GM21447 (cell line): ENCODE results near the gene PHC2.

Experiments used
- ATAC-seq: cut with Tn5 transposase; IDR thresholded peaks from one replicate; pipeline ENCODE4 v1.9.1; 2021; ENCODE audit not compliant: unreplicated experiment

The PHC2 gene

GRCh38 chr1:33357099-33357498, 73.8 kb downstream of the PHC2 start:
- ATAC-seq, result no peak

DNA sequence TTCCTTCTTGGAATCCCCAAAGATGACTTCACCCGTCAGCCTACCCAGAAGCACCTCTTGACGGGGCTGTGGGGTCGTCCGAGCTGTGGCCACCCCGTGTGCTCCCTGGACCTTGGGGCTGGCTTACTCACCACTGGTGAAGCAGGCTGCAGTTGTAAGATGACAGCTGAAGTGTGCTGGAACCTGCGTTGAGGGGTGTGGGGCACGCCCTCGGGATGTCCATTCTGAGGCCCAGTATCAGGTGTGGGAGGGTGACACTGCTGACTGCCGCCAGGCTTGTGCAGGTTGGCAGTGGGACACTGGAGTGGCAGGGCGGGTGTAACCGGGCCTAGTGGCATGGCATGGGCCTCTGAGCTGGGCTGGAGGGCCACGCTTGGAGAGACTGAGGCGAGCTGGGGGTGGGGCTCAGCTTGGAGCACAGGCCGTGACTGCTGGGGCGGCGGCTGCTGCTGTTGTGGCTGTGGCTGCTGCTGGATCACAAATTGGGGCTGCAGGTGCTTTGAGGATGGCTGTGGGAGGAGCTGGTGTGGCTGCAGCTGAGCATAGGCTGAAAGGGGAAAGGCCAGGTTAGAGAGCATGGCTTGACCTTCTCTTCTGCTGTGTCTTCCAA, 76.1 kb downstream of the PHC2 start:
- no peak for ATAC-seq

- no peak for ATAC-seq
Observed at GRCh38 chr1:33353531-33353930, 77.4 kb downstream of the PHC2 start.

DNA sequence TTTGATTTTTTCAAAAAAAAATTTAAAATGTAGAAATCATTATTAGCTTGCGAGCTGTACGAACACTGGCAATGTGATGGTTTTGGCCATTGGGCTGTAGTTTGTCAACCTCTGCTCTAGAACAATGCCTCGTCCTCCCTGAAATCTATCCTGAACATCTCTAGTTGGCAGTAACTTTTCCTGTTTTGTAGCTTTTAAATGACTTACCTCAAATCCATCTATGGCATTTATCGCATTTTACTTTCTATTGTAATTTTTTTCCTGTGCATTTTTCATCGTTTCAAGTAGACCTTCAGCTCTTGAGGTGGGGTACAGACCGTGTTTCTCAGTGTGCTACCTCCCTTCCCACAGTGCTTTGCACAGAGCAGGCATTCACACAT, 79.6 kb downstream of the PHC2 start:
- no peak for ATAC-seq

- ATAC-seq, result no peak
Observed at GRCh38 chr1:33350611-33351280, 80.1 kb downstream of the PHC2 start.

DNA sequence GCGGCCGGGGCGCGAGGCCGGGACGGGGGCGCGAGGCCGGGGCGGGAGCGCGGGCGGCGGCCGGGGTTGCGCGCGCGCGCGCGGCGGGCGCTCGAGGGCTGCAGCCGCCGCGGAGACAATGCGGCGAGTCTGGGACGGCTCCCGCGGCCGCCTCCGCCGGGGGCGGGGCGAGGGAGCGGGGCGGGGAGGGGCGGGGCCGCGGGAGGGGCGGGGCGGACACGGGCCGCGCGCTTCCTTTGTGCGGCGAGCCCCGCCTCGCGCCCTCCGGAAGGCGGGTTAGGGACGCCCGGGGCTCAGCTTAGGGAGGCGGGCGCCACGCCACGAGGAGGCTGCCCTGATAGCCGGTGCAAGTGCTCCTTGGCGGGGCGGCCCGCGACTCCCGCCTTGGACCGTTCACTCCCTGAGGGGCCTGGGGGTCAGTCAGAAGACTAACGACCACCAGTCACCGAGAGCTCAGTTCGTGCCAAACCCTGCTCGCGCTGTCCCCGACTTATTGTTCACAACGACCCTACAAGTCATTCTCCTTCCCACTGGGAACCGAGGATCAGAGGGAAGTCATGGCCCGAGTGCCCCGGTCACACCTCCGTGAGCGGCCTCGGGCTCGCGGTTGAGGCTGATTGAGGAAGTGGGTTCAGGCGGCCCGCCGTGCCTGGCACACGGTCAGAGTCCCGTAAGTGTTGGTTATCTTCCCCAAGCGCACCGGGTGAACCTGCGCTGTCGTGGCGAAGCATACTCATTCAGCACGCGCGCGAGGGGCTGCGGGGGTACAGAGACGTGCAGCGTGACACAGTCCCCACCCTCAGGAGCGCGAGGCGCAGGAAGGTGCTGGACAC, 80.9 kb downstream of the PHC2 start:
- peak; percentile 72 for ATAC-seq

GRCh38 chr1:33349081-33349759, 81.7 kb downstream of the PHC2 start:
- ATAC-seq, result peak; percentile 27

DNA sequence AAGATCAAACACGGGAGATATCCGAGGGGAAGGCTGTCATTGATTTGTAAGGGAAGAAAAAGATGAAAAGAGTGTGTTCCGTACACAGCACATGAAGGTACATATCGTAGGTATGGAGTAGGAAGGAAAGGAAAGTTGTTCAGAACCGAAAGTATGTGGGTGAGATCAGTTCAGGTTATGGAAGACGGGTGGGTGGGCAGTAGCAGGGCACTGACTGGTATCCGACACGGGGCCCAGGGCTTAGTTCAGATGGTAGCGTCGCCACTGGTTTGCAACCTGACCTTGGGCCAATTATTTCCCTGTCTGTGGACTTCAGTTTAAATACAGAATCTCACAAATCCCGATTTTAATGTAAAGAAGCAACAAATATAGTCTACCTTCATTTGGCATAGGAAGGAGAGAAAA, 82.2 kb downstream of the PHC2 start:
- no peak for ATAC-seq

- ATAC-seq, result no peak
Observed at GRCh38 chr1:33348194-33348593, 82.7 kb downstream of the PHC2 start.

DNA sequence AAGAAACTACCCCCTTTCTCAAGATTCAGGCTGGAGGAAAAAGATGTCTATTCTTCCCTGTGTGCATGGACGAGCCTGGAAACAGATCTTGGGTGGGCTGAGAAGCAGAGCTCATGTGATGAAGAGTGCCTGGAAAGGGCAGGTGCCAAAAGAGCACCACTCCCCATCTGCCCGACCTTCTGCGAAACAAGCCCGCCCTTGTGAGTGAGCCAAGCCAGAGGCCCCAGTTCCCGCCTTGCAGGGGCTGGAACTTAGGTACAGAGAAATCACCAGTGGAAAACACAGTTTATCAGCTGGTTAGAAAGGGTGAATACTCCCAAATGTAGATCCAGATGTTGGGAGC, 83.3 kb downstream of the PHC2 start:
- no peak for ATAC-seq

GRCh38 chr1:33346927-33347649, 83.8 kb downstream of the PHC2 start:
- no peak for ATAC-seq

DNA sequence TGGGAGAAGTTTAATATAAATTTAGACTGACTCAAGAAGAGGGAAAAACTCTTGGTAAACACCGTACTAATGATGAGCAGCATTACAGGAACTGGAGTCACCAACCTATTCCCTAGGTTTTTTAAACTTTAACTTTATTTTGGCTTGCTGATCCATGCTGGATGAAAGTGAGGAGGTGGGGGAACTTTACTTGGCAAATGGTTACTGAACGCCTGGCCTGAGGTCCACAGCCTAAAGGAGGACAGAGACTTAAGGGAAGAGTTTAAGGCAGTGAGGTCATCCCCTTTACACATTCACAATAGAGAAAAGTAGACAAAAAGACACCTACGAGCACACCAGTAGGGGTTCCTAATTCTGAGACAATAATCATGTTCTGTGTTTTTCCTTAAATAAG, 84.4 kb downstream of the PHC2 start:
- ATAC-seq, result no peak

DNA sequence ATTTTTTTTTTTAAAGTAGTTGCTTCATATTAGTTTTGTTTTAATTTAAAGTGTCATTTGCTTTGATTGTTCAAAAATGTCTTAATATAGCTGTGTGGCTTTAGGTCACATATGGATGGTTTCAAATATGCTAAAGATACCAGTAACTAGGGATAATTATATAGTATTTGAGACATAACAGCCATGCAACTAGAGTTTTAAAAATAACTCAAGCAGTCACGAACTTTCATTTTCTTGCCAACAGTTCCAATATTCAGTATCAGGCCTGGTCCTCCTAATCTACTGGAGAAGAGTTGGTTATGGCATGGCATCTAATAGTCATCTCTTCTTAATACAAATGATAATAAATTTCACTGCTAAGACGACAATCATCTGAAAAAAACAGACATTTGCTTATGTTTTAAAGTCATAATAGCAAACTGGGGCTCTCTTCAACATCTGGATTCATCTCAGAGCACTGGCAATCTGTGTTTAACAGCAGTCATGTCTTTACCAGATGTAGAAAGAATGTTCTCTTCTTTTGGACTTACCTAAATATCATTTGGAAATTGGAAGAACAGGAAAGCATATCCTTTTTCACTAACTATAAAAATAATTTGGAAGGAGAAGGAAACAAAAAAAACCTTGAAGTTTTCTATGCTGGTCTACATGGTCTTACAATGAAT, 85.9 kb downstream of the PHC2 start:
- ATAC-seq, result no peak

- no peak for ATAC-seq
Observed at GRCh38 chr1:33343539-33343938, 87.4 kb downstream of the PHC2 start.

GRCh38 chr1:33342041-33342723, 88.7 kb downstream of the PHC2 start:
- no peak for ATAC-seq

DNA sequence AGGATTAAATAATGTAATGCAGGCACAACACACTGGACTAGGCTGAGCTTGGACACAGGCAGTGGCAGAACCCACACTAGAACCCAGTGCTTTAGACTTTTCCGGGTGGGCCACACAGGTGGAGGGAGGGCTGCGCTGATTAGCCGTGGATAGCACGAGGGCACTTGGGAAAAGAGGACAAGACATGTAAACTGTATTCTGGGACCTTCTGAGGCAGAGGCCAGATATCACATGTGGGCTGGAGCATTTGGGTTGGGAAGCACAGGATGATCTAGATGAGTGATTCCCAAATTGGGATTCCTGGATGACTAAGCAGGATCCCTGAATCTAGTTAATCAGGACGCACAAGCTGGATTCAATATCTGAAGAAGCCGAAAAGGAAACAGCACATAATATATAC, 89.7 kb downstream of the PHC2 start:
- no peak for ATAC-seq

GRCh38 chr1:33339413-33339812, 91.5 kb downstream of the PHC2 start:
- ATAC-seq, result no peak

GRCh38 chr1:33338440-33339211, 92.3 kb downstream of the PHC2 start:
- ATAC-seq, result no peak

- ATAC-seq, result no peak
Observed at GRCh38 chr1:33338048-33338439, 92.9 kb downstream of the PHC2 start.
